SU-DHL-6 (cell line): ENCODE results near the gene UNC5C.

ENCODE experiments used
- EZH2phosphoT487 ChIP-seq: fragments of 200-600 bp; sonication (generic), shearing (Covaris generic); conservative IDR thresholded peaks from 2 replicates; pipeline ENCODE4 v1.6.1; 2018; ENCODE audit warnings: mild to moderate bottlenecking, antibody characterized with exemption, low read length, moderate library complexity, mixed read lengths
- TF ChIP-seq, protein P1 (sequence below): fragments of 200-600 bp; sonication (generic); IDR thresholded peaks from one replicate; pipeline ENCODE4 v1.5.1; 2017; ENCODE audit warnings: antibody characterized with exemption, mild to moderate bottlenecking, low read length, moderate library complexity; ENCODE audit not compliant: insufficient read depth, poor library complexity, severe bottlenecking

DNA sequence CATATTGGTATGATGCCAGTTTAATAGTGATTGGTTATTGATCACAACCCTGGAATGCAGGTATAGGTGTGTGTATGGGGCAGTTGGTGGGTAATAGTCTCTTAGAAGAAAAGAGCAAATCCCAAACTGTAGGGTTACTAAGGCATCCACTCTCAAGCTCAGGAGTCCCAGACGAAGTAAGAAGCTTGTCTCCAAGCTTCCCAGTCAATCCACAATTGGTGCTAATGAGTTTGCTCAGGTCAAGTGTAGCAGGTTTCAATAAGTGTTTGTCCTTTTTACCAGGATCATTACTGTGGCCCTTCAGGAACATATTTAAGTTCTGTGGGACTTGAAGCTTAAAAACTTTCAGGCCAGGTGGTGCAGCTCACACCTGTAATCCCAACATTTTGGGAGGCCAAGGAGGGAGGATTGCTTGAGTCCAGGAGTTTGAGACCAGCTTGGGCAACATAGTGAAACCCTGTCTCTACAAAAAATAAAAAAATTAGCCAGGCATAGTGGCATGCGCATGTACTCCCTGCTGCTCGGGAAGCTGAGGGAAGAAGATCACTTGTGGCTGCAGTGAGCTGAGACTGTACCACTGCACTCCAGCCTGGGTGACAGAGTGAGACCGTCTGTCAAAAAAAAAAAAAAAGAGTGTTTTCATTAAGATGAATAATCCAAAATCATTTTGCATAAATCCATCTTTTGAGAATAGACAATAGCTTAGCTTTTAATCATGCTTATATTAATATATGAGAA is 166.8 kb downstream of the UNC5C start:
- TF ChIP-seq, protein P1, sequence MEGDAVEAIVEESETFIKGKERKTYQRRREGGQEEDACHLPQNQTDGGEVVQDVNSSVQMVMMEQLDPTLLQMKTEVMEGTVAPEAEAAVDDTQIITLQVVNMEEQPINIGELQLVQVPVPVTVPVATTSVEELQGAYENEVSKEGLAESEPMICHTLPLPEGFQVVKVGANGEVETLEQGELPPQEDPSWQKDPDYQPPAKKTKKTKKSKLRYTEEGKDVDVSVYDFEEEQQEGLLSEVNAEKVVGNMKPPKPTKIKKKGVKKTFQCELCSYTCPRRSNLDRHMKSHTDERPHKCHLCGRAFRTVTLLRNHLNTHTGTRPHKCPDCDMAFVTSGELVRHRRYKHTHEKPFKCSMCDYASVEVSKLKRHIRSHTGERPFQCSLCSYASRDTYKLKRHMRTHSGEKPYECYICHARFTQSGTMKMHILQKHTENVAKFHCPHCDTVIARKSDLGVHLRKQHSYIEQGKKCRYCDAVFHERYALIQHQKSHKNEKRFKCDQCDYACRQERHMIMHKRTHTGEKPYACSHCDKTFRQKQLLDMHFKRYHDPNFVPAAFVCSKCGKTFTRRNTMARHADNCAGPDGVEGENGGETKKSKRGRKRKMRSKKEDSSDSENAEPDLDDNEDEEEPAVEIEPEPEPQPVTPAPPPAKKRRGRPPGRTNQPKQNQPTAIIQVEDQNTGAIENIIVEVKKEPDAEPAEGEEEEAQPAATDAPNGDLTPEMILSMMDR: no peak
- no peak for TF ChIP-seq EZH2phosphoT487
